Kidney epithelial cell (primary cell): ENCODE measurements around the gene SLBP. TPM values are rescaled to one million over a fixed set of nuclear protein-coding genes. Genes with fewer than 3 reads are reported as not detected.

Source experiments
- DNase-seq: peaks from one replicate; pipeline ENCODE4 v3.0.0-alpha.2; 2010; ENCODE audit warnings: low read depth
- H3K27me3 ChIP-seq: 2 replicates; pipeline ENCODE4 v1.6.0; 2011; ENCODE audit warnings: low read length; ENCODE audit not compliant: control insufficient read depth, insufficient read depth
- H3K36me3 ChIP-seq: 2 replicates; pipeline ENCODE4 v1.5.1; 2011; ENCODE audit warnings: low read length; ENCODE audit not compliant: control insufficient read depth, insufficient read depth
- H3K4me3 ChIP-seq: 2 replicates; pipeline ENCODE4 v1.5.1; 2011; ENCODE audit warnings: low read depth, mild to moderate bottlenecking, control low read depth, low read length
- total RNA-seq: library from RNA; depleted of rRNA; stranded (reverse); fragments of >200 nt; gene quantifications from 2 replicates; pipeline ENCODE4 v1.2.3, GENCODE V29; 2015
- TF ChIP-seq, protein P1 (sequence below): IDR thresholded peaks from 2 replicates; pipeline ENCODE4 v1.5.1; 2011; ENCODE audit warnings: mild to moderate bottlenecking, moderate library complexity, low read length, control low read depth, inconsistent platforms; ENCODE audit not compliant: insufficient read depth, poor library complexity, severe bottlenecking

SLBP gene
- total RNA-seq, 1 donor from 2014 or later, result 74.8 TPM

GRCh38 chr4:1728061-1728980, 16.2 kb upstream of the SLBP start:
- Histone ChIP-seq H3K27me3 (no peaks in the 10 kb centered on the region), H3K36me3 (peaks cover 2% of the 10 kb centered on the region), H3K4me3 (no peak overlapping the region)
- TF ChIP-seq, protein P1, sequence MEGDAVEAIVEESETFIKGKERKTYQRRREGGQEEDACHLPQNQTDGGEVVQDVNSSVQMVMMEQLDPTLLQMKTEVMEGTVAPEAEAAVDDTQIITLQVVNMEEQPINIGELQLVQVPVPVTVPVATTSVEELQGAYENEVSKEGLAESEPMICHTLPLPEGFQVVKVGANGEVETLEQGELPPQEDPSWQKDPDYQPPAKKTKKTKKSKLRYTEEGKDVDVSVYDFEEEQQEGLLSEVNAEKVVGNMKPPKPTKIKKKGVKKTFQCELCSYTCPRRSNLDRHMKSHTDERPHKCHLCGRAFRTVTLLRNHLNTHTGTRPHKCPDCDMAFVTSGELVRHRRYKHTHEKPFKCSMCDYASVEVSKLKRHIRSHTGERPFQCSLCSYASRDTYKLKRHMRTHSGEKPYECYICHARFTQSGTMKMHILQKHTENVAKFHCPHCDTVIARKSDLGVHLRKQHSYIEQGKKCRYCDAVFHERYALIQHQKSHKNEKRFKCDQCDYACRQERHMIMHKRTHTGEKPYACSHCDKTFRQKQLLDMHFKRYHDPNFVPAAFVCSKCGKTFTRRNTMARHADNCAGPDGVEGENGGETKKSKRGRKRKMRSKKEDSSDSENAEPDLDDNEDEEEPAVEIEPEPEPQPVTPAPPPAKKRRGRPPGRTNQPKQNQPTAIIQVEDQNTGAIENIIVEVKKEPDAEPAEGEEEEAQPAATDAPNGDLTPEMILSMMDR, result peak; percentile 32
- no peak for DNase-seq

GRCh38 chr4:1727117-1728031, 15.3 kb upstream of the SLBP start:
- no peaks in the 10 kb centered on the region for H3K27me3 ChIP-seq
- no peak overlapping the region for H3K4me3 ChIP-seq
- peak; percentile 82 for DNase-seq
- H3K36me3 ChIP-seq, result peaks cover 2% of the 10 kb centered on the region
- TF ChIP-seq, protein P1, result no peak

GRCh38 chr4:1726146-1726934, 14.2 kb upstream of the SLBP start:
- H3K36me3 ChIP-seq, result peaks cover 2% of the 10 kb centered on the region
- DNase-seq, result peak; percentile 56
- no peak overlapping the region for H3K4me3 ChIP-seq
- no peaks in the 10 kb centered on the region for H3K27me3 ChIP-seq
- TF ChIP-seq, protein P1, result peak; percentile 99

GRCh38 chr4:1725521-1725920, 13.4 kb upstream of the SLBP start:
- H3K27me3 ChIP-seq, result no peaks in the 10 kb centered on the region
- TF ChIP-seq, protein P1, result no peak
- H3K4me3 ChIP-seq, result no peak overlapping the region
- peaks cover 2% of the 10 kb centered on the region for H3K36me3 ChIP-seq
- DNase-seq, result no peak

DNA sequence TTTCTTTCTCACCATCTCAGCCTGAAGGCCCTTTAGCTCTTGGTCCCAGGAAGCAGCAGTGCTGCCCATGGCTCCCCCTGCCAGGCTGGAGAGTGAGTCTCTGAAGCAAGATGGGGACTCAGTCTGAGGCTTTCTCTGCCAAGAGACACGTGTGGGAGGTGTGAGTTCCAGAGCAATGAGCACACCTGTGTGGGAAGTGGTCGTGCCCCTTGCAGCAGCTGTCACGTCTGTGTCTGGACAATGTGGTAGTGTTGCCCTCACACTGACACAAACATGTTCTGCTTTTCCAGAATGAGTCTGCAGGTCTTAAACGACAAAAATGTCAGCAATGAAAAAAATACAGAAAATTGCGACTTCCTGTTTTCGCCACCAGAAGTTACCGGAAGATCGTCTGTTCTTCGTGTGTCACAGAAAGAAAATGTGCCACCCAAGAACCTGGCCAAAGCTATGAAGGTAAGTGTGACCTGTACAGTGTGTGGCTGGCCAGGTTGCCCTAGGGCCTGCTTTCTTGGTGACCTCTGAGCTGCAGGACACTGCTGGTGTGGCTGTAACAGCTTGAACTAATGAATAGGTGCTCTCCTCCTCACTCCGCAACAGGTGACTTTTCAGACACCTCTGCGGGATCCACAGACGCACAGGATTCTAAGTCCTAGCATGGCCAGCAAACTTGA, 11.1 kb upstream of the SLBP start:
- Histone ChIP-seq H3K27me3 (no peaks in the 10 kb centered on the region), H3K36me3 (no peaks in the 10 kb centered on the region), H3K4me3 (no peak overlapping the region)
- no peak for DNase-seq
- TF ChIP-seq, protein P1, result no peak
